GM18870 (cell line): ENCODE results near the gene ZPBP2.

Experiments
- ATAC-seq: cut with Tn5 transposase; IDR thresholded peaks from one replicate; pipeline ENCODE4 v1.9.1; 2021; ENCODE audit warnings: moderate library complexity; ENCODE audit not compliant: unreplicated experiment

The ZPBP2 gene

DNA sequence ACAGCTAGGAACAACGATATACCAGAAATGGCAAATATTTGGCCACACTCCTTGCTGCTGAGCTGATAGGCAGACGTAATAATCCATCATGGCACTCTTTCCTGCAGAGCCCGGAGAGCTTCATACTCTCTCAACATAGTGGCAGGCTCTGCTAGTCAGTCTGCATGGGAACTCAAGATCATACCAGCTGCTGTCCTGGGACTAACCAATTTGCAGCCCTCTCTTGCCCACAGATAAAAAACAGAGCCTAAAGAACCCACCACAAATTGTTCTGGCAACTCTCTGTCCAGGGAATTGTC, 36.9 kb downstream of the ZPBP2 start:
- no peak for ATAC-seq

DNA sequence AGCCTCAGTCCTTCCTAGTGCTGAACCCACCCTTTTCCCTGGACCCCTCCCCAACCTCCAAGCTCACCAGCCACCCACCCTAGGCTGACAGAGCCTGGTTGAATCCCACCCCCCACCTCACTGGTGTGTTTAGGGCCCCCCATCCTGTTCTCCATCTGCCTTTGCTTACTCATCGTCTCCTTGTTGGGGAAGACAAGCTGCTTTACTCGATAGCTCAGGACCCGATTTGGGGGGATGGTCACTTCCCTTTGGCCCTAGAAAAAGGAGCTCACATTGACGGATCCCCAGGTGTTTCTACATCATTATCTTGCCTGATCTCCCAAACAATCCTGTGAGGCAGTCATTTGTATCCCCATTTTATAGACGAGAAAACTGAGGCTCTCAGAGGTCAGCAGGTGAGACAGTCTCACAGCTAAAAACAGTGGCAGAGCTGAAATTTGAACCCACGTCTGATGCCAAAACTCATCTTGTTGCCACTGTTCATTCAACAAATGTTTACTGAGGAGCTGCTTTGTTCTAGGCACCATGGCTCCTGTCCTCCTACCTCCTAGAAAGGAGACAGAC, 40.9 kb downstream of the ZPBP2 start:
- no peak for ATAC-seq

DNA sequence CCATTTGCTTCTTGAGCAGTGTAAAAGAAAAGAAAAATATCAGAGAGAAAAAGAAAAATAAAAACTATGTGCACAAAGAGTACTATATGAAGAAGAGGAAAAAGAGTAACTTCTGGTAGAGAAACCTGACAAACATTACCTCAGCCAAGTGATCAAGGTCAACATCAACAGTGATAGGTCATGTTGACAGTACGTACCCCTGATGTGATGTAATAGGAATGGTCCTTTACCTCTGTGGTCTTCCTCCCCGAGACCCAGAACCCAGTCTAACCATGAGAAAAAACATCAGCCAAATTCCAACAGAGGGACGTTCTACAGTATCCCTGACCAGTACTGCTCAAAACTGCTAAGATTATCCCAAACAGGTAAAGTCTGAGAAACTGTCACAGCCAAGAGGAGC, 46.0 kb downstream of the ZPBP2 start:
- no peak for ATAC-seq

- ATAC-seq: no peak
These were observed 47.6 kb downstream of the ZPBP2 start for GRCh38 chr17:39915559-39915958.

DNA sequence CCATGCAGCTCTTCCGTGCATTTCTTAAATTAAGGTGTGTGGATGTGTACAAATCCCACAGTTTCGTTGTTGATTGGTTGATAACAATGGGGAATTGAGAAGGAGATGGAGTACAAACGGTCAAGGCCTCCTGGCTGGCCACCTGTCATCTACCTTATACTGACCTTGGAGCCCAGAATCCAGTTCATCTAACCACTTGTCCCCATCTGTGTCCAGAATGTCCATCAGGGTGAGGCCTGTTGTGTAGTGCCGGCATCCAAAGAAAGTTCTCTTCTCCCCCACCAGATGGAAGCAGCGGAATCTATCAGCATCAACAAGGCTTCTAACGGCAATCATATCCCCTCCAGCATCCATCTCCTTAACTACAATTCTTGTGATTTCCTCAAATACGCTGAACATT, 48.9 kb downstream of the ZPBP2 start:
- ATAC-seq: no peak

- no peak for ATAC-seq
These were observed 51.2 kb downstream of the ZPBP2 start for GRCh38 chr17:39919087-39919683.

- ATAC-seq: no peak
These were observed 52.5 kb downstream of the ZPBP2 start for GRCh38 chr17:39920218-39921210.

DNA sequence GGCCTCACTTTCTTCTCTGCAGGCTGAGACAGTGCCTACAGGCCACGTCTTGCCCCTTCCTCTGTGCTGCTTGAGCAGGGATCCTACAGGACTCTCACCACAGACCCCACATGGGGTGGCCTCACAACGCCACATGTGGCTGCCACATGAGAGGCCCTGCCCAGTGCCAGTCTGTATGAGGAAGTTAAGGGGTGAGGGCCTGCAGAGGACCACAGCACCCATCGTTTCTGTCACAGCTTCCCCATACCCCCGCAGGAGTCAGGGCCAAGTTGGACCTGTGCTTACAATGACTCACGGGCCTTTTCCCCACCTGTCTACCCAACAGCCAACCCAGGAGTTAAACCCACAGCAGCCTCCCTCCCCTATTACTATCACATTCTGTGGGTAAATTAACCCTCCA, 53.3 kb downstream of the ZPBP2 start:
- no peak for ATAC-seq

DNA sequence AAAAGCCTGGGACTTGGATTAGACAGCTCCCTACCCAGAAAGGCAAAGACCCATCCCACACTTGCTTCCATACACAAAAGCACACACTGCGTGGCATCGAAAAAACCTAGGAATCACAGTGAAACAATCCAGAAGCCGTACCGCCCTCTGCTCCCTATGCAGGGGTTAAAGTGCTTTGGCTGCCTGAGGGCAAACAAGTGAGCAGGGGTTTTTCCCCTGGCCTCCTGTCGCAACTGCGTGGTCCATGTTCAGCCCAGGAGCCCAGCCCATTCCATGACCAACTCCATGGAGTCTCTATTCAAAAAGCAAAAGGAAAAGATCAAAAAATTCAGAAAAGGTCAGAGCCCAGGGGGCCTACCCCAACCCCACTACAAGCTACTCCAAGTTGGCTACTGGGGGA, 54.0 kb downstream of the ZPBP2 start:
- no peak for ATAC-seq

DNA sequence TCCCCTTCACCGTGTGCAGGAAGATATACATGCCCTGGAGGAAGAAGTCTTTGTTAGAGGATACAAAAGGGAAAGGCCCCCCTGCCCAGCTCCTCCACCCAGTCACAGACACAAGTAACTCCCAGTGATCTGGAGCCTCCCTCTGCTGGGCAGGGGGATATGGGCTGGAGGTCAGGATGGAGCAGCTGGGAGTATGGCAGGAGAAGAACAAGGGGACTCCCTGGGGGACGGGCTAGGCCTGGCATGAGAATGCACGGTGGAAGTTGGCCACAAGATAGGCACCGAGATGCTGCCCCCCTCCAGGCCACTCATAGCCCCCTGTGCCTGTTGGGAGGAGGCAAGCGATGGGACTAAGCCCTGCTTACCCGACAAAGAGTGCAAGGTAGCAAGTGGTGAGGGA, 55.2 kb downstream of the ZPBP2 start:
- no peak for ATAC-seq

DNA sequence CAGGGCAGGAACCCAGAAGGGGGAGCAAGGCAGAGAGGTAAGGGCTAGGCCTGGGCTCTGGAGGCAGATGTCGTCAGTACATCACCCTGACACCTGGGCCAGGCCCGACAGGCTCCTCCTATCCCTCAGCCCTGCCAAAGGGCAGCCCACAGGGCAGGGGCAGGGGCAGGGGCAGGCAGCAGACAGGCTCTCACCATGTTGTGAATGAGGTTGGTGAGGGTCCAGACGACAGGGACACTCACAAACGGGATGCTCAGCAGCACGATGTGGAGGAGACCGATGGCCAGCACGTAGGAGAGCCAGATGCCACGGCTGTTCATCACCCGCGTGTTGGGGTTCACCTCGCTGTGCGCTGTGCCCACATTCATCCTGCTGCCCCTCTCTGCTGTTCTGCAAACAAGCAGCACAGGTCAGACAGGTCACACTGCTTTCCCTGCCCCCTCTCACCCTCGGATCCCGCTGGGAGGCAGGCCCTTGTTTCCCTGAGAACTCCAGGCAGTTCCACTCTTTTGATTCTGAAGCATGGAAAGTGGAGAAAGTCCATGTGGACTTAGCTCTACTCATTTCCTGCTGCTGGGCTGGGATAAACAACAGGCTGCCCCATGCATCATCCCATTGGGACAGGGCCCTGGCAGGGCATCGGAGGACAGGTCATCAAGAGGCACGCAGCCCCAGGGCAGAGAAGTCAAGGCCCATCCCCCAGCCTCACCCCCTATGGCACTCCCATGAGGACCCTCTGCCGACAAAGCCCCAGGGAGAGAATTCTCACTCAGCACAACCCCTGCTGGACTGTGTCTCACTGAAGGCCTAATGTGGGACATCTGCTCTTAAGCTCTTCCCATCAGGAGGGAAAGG, 56.1 kb downstream of the ZPBP2 start:
- no peak for ATAC-seq

DNA sequence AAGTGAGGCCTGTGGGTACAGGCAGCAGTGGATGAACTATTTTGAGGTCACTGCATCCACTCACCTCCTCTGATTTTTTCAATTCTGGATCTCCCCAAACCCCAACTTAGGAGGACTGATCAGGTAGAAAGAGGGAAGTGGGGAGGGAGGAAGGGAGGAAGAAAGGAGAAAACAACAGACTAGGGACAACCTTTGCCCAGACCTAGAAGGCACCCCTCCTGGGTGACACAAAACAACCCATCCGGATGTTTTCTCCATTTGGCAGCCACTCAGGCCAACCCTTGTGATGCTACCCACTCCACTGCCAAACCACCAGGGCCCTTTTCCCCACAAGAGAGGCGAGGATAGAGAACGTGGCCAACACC, 56.7 kb downstream of the ZPBP2 start:
- ATAC-seq: no peak

DNA sequence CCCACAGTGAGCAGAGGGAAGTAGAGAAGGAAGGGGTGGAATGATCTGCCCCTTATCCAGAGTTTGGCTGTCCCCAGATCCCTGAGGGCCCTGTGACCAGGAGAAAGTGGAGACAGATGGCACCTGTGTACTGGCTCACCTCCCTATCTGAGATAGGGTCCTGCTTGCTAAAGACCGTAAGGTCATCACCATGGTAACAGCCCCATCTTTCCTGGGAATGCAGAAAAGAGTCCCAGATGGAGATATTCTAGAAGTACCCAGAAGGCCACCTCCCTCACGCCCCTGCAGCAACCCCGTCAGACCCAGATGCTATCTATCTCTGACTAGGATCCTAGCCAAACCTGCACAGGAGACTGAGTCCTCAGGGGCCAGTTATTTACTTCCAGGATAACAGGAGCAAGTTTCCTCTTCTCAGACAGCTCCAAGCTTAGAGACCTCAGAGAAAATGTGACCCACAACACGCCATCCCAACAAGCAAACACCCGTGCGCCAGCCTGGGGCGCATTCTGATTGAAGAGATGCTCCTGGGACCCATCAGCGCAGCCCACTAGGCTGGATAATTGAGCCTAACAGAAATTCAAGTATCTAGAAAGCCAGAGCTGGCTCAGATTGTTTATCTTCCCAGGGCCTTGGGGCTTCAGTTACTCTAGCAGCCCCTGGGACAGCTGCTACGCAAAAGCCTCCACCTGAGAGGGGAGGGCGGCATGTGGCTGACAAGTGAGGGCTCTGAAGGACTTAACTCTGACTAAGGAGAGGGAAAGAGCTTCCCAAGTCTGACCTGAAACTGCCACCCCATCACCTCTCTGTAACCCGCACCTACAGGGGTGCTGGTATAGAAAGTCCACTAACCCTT, 57.5 kb downstream of the ZPBP2 start:
- ATAC-seq: no peak

- no peak for ATAC-seq
These were observed 58.2 kb downstream of the ZPBP2 start for GRCh38 chr17:39926135-39926587.

DNA sequence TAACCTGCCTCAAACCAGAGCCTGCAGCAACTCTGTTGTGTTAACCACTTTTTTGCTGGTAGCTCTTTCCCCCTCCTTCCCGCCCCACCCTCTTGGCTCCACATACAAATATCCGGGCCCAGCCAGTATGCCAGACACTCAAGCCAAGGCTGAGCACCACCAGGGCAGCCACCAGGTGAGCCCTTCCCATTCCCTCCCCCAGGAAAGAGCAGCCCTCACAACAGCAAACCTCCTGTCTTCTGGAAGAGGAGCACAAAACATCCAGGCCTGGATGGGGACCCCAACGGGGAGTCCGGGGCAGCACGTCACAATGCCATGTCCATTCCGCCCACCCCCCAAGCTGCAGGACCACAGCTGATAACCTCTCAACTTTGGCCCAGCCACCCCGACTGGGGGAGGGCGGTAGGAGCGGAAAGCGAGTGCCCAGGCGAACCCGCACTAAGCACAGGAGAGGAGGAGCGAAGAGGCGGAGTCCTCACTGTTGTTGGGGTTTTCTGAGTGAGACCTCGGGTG, 58.6 kb downstream of the ZPBP2 start:
- no peak for ATAC-seq
